D721Med (cell line): ENCODE results near the gene DPP6.

Source experiments
- DNase-seq: peaks from one replicate; pipeline ENCODE4 v3.0.0; 2011; ENCODE audit warnings: low spot score; ENCODE audit not compliant: insufficient read length
- FAIRE-seq: peaks from 2 replicates; lab custom pipeline; 2011; peaks lifted over from hg19 to GRCh38; lab: Jason Lieb, UNC
- TF ChIP-seq, protein P1 (sequence below): IDR thresholded peaks from 2 replicates; pipeline ENCODE4 v1.5.1; 2012; ENCODE audit warnings: mild to moderate bottlenecking, control low read depth; ENCODE audit not compliant: insufficient read depth; ENCODE audit errors: missing control alignments

The DPP6 gene

DNA sequence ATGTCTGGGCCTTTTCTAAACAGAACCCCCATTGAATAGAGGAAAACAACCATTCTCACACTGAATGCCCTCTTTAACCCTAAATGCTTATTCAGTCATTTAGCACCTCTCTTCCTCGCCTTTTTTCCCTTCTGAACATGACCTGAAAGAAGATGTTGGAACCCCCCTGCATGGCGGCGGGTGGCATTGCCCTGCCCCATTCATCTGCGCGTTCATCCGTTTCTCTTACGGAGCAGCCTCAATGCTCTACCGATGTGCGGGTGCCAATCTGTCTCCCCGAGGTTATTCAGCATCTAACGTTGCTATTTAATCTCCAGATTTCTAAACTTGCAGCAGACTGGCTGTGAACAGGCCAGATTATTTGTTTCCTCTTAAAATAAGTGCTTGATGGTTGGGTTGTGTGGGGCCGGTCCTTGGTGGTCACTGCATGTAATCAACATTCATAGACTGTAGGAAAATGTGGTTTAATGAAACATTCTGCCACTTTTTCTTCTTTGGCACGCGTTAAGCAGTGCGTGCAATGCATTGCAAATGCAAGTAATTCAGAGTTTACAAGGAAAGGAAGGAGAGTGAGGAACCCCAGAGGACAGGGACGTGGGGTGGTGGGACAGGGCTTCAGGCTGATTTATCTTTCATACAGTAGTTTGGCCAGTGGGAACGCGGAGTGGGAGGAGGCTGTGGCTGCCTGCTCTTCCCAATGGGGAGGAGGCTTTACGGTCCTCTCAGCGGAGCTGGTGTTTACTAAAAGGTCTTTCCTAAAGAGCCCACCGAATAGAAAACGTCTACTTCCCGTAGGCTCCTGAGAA lies 286.7 kb downstream of the DPP6 start:
- no peak for FAIRE-seq
- TF ChIP-seq, protein P1, sequence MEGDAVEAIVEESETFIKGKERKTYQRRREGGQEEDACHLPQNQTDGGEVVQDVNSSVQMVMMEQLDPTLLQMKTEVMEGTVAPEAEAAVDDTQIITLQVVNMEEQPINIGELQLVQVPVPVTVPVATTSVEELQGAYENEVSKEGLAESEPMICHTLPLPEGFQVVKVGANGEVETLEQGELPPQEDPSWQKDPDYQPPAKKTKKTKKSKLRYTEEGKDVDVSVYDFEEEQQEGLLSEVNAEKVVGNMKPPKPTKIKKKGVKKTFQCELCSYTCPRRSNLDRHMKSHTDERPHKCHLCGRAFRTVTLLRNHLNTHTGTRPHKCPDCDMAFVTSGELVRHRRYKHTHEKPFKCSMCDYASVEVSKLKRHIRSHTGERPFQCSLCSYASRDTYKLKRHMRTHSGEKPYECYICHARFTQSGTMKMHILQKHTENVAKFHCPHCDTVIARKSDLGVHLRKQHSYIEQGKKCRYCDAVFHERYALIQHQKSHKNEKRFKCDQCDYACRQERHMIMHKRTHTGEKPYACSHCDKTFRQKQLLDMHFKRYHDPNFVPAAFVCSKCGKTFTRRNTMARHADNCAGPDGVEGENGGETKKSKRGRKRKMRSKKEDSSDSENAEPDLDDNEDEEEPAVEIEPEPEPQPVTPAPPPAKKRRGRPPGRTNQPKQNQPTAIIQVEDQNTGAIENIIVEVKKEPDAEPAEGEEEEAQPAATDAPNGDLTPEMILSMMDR = no peak
- DNase-seq = no peak

DNA sequence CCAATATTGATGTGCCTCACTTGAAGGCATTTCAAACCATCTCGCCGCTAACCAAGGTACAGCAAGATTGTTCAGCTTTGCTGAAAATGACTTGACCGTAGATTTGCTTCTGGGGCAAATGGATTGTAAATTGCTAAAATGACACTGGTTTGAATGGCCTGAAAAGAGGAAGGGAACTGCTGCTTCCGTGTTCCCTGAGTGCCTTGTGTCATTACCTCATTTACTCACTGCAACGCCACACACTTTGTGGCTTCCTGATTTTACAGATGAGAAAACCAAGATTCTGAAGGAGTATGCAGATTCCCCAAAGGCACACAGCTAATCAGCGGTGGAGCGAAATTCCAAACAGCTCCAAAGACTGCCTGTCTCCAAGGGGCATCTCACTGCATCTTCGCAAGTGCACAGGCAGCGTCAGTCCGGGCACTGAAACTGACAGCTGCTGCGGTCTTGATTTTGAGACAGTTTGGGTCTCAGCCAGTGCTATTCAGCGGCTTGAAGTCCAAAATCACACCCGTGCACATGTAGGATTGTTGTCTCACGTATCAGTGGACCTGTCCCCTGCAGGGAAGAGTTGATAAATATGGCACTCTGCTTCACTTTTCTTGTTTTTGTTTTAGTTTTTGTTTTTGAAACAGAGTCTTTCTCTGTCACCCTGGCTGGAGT lies 290.9 kb downstream of the DPP6 start:
- FAIRE-seq (no peak), DNase-seq (no peak)
- TF ChIP-seq, protein P1 = no peak

DNA sequence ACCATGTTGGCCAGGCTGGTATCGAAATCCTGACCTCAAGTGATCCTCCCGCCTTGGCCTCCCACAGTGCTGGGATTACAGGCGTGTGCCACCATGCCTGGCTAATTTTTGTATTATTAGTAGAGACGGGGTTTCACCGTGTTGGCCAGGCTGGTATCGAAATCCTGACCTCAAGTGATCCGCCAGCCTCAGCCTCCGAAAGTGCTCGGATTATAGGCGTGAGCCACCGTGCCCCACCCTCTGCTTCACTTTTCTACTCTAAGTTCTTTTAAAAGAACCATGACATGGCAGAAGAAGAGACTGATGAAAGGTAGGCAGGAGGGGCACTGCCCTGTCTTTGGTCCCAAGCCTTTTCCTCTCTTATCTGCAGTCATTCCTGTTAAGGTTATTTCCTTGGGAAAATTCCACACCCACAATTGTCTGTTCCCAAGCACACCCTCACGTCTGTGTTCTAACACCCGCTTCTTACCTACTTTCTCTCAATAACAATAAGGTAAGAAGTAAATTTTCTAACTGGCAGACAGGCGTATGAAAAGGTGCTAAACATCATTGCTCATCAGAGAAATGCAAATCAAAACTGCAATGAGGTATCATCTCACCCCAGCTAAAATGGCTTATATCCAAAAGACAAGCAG lies 291.7 kb downstream of the DPP6 start:
- TF ChIP-seq, protein P1 = no peak
- no peak for FAIRE-seq
- DNase-seq = no peak

DNA sequence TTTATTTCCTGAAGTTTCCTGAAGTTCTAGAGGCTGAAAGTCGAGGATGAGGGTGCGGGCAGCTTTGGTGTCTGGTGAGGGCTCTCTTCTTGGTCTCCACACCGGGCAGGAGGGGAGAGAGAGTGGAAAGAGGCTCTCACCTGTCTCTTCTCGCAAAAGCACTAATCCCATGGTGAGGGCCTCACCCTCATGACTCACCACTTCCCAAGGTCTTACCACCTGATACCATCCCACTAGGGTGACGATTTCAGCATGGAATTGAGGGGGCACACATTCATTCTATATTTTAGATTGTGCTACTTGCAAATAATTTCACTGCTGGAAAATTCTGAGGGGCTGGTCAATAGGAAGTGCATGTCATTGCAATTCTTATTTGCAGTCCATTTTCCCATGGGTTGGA lies 292.9 kb downstream of the DPP6 start:
- no peak for DNase-seq
- TF ChIP-seq, protein P1 = no peak
- no peak for FAIRE-seq

DNA sequence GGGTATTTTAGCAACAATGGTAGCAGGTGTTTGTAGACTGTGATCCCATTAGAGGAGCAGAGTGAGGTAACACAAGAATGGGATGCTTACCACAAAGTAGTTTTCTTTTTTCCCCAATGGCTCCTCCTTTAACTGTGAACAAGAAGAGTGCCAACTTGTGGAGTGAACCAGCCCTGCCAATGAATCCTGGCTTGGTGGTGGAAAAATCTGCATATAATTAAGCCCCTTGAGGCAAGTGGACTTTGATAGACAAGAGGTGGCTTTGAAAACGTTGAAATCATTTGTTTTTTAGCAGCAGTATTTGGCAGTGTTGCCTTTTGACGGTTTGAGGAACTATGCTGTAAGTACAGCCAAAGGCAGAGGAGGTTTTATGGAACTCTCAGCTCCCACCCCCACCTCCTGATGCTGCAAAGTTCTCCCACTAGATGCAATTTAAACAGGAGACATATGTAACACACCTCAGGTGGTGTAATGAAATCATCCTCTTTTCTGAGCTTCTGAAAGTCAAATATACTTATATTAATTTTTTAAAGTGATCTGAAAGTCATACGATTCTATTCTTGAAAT lies 295.6 kb downstream of the DPP6 start:
- DNase-seq = no peak
- FAIRE-seq = no peak
- TF ChIP-seq, protein P1 = no peak

DNA sequence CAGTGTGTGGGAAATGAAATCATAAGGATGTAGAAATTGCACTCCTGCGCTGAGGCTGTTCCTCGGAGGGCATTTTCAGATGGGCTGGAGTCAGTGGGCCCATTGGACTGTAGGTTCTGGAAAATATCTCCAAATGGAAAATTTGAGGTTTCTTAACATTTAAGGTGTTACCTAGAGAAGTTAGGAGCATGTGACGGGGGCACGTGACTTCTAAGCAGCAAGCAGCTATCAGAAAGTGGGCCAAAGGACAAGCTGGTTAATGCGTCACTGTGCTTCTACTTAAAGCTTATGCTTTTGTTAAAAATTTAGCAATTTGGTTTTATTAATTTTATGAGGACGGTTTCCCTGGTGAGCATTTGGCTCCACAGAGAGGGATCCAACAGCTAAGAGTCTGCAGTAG lies 298.7 kb downstream of the DPP6 start:
- FAIRE-seq (no peak), DNase-seq (no peak)
- TF ChIP-seq, protein P1 = no peak

DNA sequence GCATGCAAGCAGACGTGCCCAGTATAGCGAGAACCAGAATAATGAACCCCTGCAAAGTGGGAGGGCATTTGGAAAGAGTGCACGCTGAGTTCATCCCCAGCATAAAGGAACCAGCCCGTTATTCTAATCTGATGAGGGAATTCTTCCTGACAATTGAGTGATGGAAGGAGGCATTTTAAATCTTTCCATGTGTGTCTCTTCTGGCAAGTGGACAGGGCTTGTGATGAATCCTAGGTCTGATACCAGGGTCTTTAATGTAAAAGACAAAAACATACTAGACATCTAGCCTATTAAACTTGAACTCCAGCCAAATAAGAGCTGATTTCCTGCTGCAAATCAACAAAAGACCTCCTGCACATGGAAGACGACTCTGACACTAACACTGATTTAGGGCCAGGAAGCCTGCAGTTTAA lies 301.2 kb downstream of the DPP6 start:
- FAIRE-seq (no peak), DNase-seq (no peak)
- TF ChIP-seq, protein P1 = no peak
